Measurements from ENCODE around the gene TMEM163. TPM values are rescaled to one million over a fixed set of nuclear protein-coding genes. Genes with fewer than 3 reads are reported as not detected.

TMEM163 gene
- total and polyA plus RNA-seq, 2 of the 13 experiments (the other 11 are each of a cell fraction or from before 2014, with no cell fraction given), result 0.05 TPM; not detected in 1

DNA sequence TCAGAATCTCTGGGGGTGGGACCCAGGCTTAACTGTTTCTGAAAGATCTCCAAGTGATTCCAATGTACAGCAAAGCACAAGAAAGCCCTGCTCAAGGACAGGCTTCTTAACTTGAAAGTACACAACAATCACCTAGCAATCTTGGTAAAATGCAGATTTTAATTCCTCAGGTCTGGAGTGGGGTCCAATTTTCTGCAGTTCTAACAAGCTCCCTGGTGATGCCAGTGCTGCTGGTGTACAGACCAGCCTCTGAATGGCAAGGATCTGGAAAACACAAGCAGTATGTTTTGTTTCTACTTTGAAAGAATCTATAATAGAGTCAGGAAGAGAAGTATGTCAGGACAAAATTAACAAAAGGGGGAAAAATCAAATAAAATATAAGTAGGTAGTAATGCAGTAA lies 7.8 kb upstream of the TMEM163 start:
- in situ Hi-C loops (cut with HindIII; ENCODE audit: extremely low pct_ligation_motif_present, low pct_unique_long_range_greater_than_20kb), result no loop called here
- peaks cover 0 to 11% of the 10 kb centered on the region in 2 experiments; a peak in 2 of 5 replicates for H3K27me3 ChIP-seq (ENCODE audit: control insufficient read depth in 1 of 2, insufficient read depth in 2 of 2, low read length in 2 of 2)
- CTCF ChIA-PET (ENCODE audit: low intra/inter-chr PET ratio, low total read pairs), result no interaction called here
- H3K4me3 ChIP-seq (replicated peaks in 1 of 3; ENCODE audit: insufficient read depth in 1 of 3, low read depth in 2 of 3, low read length in 3 of 3), result no peak overlapping the region
- no peaks in the 10 kb centered on the region for H3K79me2 ChIP-seq (ENCODE audit: insufficient read depth, low read length)
- H3K9me3 ChIP-seq (ENCODE audit: low read length), result no peaks in the 10 kb centered on the region
- intact Hi-C loops (cut with micrococcal nuclease; ENCODE audit: unreplicated experiment), result no loop called here
- H3K36me3 ChIP-seq (replicated peaks in 1 of 2; ENCODE audit: control insufficient read depth in 1 of 2, insufficient read depth in 2 of 2, low read length in 2 of 2), result no peaks in the 10 kb centered on the region
- FAIRE-seq (no peak), DNase-seq (ENCODE audit: low spot score) (no peak), ATAC-seq (no peak)
- no peak overlapping the region for H3K9ac ChIP-seq (ENCODE audit: insufficient read depth, low read depth, low read length)
- H3K4me2 ChIP-seq (ENCODE audit: low read depth, low read length), result no peak overlapping the region
- no peak overlapping the region for H2AFZ ChIP-seq (ENCODE audit: low read length)
- H3K27ac ChIP-seq (ENCODE audit: extremely low read length, insufficient read depth, low read length), result no peak overlapping the region
- H3K4me1 ChIP-seq (ENCODE audit: insufficient read depth, low read length), result no peaks in the 10 kb centered on the region
- BruUV-seq (replicated peaks), result no TSS peak
- POLR2A ChIA-PET, result no interaction called here
- H4K20me1 ChIP-seq (ENCODE audit: insufficient read depth, low read length), result no peaks in the 10 kb centered on the region
- TF ChIP-seq ZNF772 (CRISPR knock-in tag; IDR thresholded peaks at IDR 0.05), result no peak
- TF ChIP-seq ZUFSP (CRISPR knock-in tag; IDR thresholded peaks at IDR 0.05; ENCODE audit: borderline replicate concordance), result no peak
- TF ChIP-seq, protein P1, sequence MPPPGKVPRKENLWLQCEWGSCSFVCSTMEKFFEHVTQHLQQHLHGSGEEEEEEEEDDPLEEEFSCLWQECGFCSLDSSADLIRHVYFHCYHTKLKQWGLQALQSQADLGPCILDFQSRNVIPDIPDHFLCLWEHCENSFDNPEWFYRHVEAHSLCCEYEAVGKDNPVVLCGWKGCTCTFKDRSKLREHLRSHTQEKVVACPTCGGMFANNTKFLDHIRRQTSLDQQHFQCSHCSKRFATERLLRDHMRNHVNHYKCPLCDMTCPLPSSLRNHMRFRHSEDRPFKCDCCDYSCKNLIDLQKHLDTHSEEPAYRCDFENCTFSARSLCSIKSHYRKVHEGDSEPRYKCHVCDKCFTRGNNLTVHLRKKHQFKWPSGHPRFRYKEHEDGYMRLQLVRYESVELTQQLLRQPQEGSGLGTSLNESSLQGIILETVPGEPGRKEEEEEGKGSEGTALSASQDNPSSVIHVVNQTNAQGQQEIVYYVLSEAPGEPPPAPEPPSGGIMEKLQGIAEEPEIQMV (CRISPR knock-in tag; IDR thresholded peaks at IDR 0.05; ENCODE audit: low read depth), result no peak
- no peak for TF ChIP-seq MNT (IDR thresholded peaks at IDR 0.05)
- no peak for TF ChIP-seq ZSCAN29 (CRISPR knock-in tag; conservative IDR thresholded peaks at IDR 0.05)
- TF ChIP-seq ZBTB7B (CRISPR knock-in tag; IDR thresholded peaks at IDR 0.05), result no peak
- no peak for TF ChIP-seq MIER3 (CRISPR knock-in tag; IDR thresholded peaks at IDR 0.05; ENCODE audit: borderline replicate concordance)
- no peak for TF ChIP-seq ZBTB38 (CRISPR knock-in tag; IDR thresholded peaks at IDR 0.05)
- TF ChIP-seq MAF1 (CRISPR knock-in tag; IDR thresholded peaks at IDR 0.05; ENCODE audit: borderline replicate concordance), result no peak
- TF ChIP-seq SMARCE1 (IDR thresholded peaks at IDR 0.05; ENCODE audit: borderline replicate concordance), result no peak
- TF ChIP-seq ZNF841 (CRISPR knock-in tag; IDR thresholded peaks at IDR 0.05; ENCODE audit: borderline replicate concordance), result no peak
- no peak for TF ChIP-seq ZNF33A (CRISPR knock-in tag; IDR thresholded peaks at IDR 0.05; ENCODE audit: borderline replicate concordance)
- TF ChIP-seq, protein P2, sequence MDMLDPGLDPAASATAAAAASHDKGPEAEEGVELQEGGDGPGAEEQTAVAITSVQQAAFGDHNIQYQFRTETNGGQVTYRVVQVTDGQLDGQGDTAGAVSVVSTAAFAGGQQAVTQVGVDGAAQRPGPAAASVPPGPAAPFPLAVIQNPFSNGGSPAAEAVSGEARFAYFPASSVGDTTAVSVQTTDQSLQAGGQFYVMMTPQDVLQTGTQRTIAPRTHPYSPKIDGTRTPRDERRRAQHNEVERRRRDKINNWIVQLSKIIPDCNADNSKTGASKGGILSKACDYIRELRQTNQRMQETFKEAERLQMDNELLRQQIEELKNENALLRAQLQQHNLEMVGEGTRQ (IDR thresholded peaks at IDR 0.05; ENCODE audit: low read depth, low read length), result no peak
- TF ChIP-seq, protein P2 (CRISPR knock-in tag; IDR thresholded peaks at IDR 0.05; ENCODE audit: borderline replicate concordance), result no peak
- TF ChIP-seq ZNF264 (CRISPR knock-in tag; IDR thresholded peaks at IDR 0.05), result no peak
- no peak for TF ChIP-seq TRIM24 (CRISPR knock-in tag; IDR thresholded peaks at IDR 0.05)
- TF ChIP-seq ZNF547 (CRISPR knock-in tag; IDR thresholded peaks at IDR 0.05), result no peak
- no peak for TF ChIP-seq ISL2 (CRISPR knock-in tag; IDR thresholded peaks at IDR 0.05)
- TF ChIP-seq TBL1XR1 (IDR thresholded peaks at IDR 0.05; ENCODE audit: borderline replicate concordance, low read length, partially characterized antibody), result no peak
- no peak for TF ChIP-seq RBM39 (IDR thresholded peaks at IDR 0.05; ENCODE audit: low read depth, low read length, poor library complexity, severe bottlenecking)

All from HepG2 (cell line).